A549 (cell line): Measurements from ENCODE around the gene ERGIC1. TPM values are rescaled to one million over a fixed set of nuclear protein-coding genes. Genes with fewer than 3 reads are reported as not detected.

ENCODE experiments used
- ATAC-seq, 2 experiments: fragments of 200-7000 bp in 1 of 2; fragments of >200 bp in 1 of 2; cut with Nextera tagmentation in 1 of 2; cut with Tn5 transposase in 1 of 2; 3 replicates each; pipeline versions ENCODE4 v1.8.0 to v1.9.1; 2018 to 2020; ENCODE audit warnings: mild to moderate bottlenecking in 1 of 2, moderate library complexity in 1 of 2
- CTCF ChIA-PET: fragments of 300-600 bp; sonication (Branson Sonifier 250); formaldehyde crosslinking; extraction: SDS; loops from one replicate; lab custom pipeline; 2021; ENCODE audit warnings: antibody characterized with exemption, inconsistent platforms; lab: Yijun Ruan, JAX
- POLR2A ChIA-PET: fragments of 350-600 bp; formaldehyde crosslinking; extraction: SDS; loops from one replicate; lab custom pipeline; 2021; ENCODE audit warnings: antibody characterized with exemption, inconsistent platforms; lab: Yijun Ruan, JAX
- DNase-seq, 2 experiments: peaks; one replicate each; pipeline versions ENCODE4 v3.0.0 to v3.0.0-alpha.2; 2011 to 2016; ENCODE audit warnings: low read depth in 1 of 2, low spot score in 1 of 2
- FAIRE-seq: peaks from 2 replicates; lab custom pipeline; 2011; peaks lifted over from hg19 to GRCh38; lab: Jason Lieb, UNC
- H3K27ac ChIP-seq, 2 experiments: fragments of >200 bp; sonication (Bioruptor Twin); formaldehyde crosslinking; 3 replicates each; pipeline ENCODE4 v1.5.1; 2016 to 2017
- H3K4me1 ChIP-seq: fragments of >200 bp; sonication (Bioruptor Twin); formaldehyde crosslinking; 3 replicates; pipeline ENCODE4 v1.6.1; 2016
- H3K4me2 ChIP-seq: fragments of >200 bp; sonication (Bioruptor Twin); formaldehyde crosslinking; 3 replicates; pipeline ENCODE4 v1.6.1; 2016
- H3K4me3 ChIP-seq: fragments of >200 bp; sonication (Bioruptor Twin); formaldehyde crosslinking; 3 replicates; pipeline ENCODE4 v1.5.1; 2016
- H3K9me3 ChIP-seq: fragments of >200 bp; sonication (Bioruptor Twin); formaldehyde crosslinking; 3 replicates; pipeline ENCODE4 v1.6.1; 2016
- BHLHE40 ChIP-seq: IDR thresholded peaks from 2 replicates; pipeline ENCODE4 v1.6.1; 2012; ENCODE audit warnings: low read depth, low read length, inconsistent platforms
- CBX2 ChIP-seq: fragments of 200-600 bp; sonication (generic); IDR thresholded peaks from 2 replicates; pipeline ENCODE4 v1.6.1; 2016; ENCODE audit warnings: low read depth, mild to moderate bottlenecking, borderline replicate concordance
- CBX8 ChIP-seq: fragments of 200-600 bp; sonication (generic); IDR thresholded peaks from 2 replicates; pipeline ENCODE4 v1.6.1; 2016
- CHD2 ChIP-seq: fragments of 150-350 bp; IDR thresholded peaks from 2 replicates; pipeline ENCODE4 v1.6.1; 2014; ENCODE audit warnings: low read length; ENCODE audit not compliant: partially characterized antibody
- CTCF ChIP-seq: fragments of >200 bp; sonication (Bioruptor Twin); formaldehyde crosslinking; IDR thresholded peaks from 3 replicates; pipeline ENCODE4 v1.5.1; 2016
- E2F6 ChIP-seq: IDR thresholded peaks from 2 replicates; pipeline ENCODE4 v1.6.1; 2012; ENCODE audit warnings: low read depth, borderline replicate concordance
- EHF ChIP-seq: fragments of 250-450 bp; sonication (Bioruptor Pico); IDR thresholded peaks from 2 replicates; pipeline ENCODE4 v1.5.0; 2020; ENCODE audit warnings: mild to moderate bottlenecking
- EHMT2 ChIP-seq: fragments of 200-600 bp; sonication (generic); IDR thresholded peaks from 2 replicates; pipeline ENCODE4 v1.6.1; 2016; ENCODE audit warnings: antibody characterized with exemption, low read depth, mild to moderate bottlenecking, moderate library complexity
- ELK1 ChIP-seq: fragments of 150-350 bp; IDR thresholded peaks from 2 replicates; pipeline ENCODE4 v1.6.1; 2014; ENCODE audit warnings: low read depth, mild to moderate bottlenecking, low read length
- EP300 ChIP-seq, 2 experiments: fragments of >200 bp; sonication (Bioruptor Twin); formaldehyde crosslinking; IDR thresholded peaks; 2 replicates in 1 of 2; 3 replicates in 1 of 2; pipeline ENCODE4 v1.6.1; 2016 to 2017
- ESRRA ChIP-seq: fragments of 150-350 bp; IDR thresholded peaks from 2 replicates; pipeline ENCODE4 v1.6.1; 2014; ENCODE audit warnings: mild to moderate bottlenecking, low read length, borderline replicate concordance
- FOXS1 ChIP-seq: fragments of 250-450 bp; sonication (Bioruptor Pico); IDR thresholded peaks from 2 replicates; pipeline ENCODE4 v1.5.0; 2020; ENCODE audit warnings: mild to moderate bottlenecking, moderate library complexity
- HDAC2 ChIP-seq: fragments of 200-600 bp; sonication (generic); IDR thresholded peaks from 2 replicates; pipeline ENCODE4 v1.6.1; 2016
- HMGXB4 ChIP-seq: fragments of 250-450 bp; sonication (Bioruptor Pico); IDR thresholded peaks from 2 replicates; pipeline ENCODE4 v1.5.0; 2021; ENCODE audit warnings: mild to moderate bottlenecking, moderate library complexity, borderline replicate concordance
- KDM1A ChIP-seq: fragments of 200-600 bp; sonication (generic); IDR thresholded peaks from 2 replicates; pipeline ENCODE4 v1.6.1; 2016; ENCODE audit warnings: low read depth, mild to moderate bottlenecking
- MAFK ChIP-seq: fragments of 450-650 bp; IDR thresholded peaks from 2 replicates; pipeline ENCODE4 v1.6.1; 2014; ENCODE audit not compliant: partially characterized antibody
- MAZ ChIP-seq: fragments of 150-350 bp; IDR thresholded peaks from 2 replicates; pipeline ENCODE4 v1.6.1; 2014; ENCODE audit warnings: antibody characterized with exemption, low read depth, low read length, borderline replicate concordance
- MYC ChIP-seq: IDR thresholded peaks from 2 replicates; pipeline ENCODE4 v1.6.1; 2012; ENCODE audit warnings: mild to moderate bottlenecking, inconsistent platforms, low read length, improper control_type of control experiment, borderline replicate concordance
- NFE2L2 ChIP-seq: fragments of 150-350 bp; conservative IDR thresholded peaks from 2 replicates; pipeline ENCODE4 v1.6.1; 2014; ENCODE audit warnings: low read length
- PBX3 ChIP-seq: IDR thresholded peaks from 2 replicates; pipeline ENCODE4 v1.6.1; 2012
- POLR2A ChIP-seq: IDR thresholded peaks from 2 replicates; pipeline ENCODE4 v1.6.1; 2012; ENCODE audit warnings: mild to moderate bottlenecking, low read length
- POLR2AphosphoS2 ChIP-seq: conservative IDR thresholded peaks from 2 replicates; pipeline ENCODE4 v1.6.1; 2012; ENCODE audit warnings: low read length, improper control_type of control experiment, inconsistent platforms
- RAD21 ChIP-seq, 2 experiments: fragments of >200 bp in 1 of 2; sonication (Bioruptor Twin) in 1 of 2; formaldehyde crosslinking in 1 of 2; IDR thresholded peaks in 1 of 2; conservative IDR thresholded peaks in 1 of 2; 2 replicates in 1 of 2; 3 replicates in 1 of 2; pipeline ENCODE4 v1.6.1; 2012 to 2018; ENCODE audit warnings: inconsistent platforms in 1 of 2
- RARB ChIP-seq: fragments of 250-450 bp; sonication (Bioruptor Pico); IDR thresholded peaks from 2 replicates; pipeline ENCODE4 v1.8.0; 2021; ENCODE audit warnings: mild to moderate bottlenecking, moderate library complexity
- SMC3 ChIP-seq: fragments of >200 bp; sonication (Bioruptor Twin); formaldehyde crosslinking; IDR thresholded peaks from 3 replicates; pipeline ENCODE4 v1.6.1; 2018; ENCODE audit warnings: inconsistent platforms
- SREBF2 ChIP-seq: fragments of 450-650 bp; IDR thresholded peaks from 2 replicates; pipeline ENCODE4 v1.6.1; 2014; ENCODE audit warnings: mild to moderate bottlenecking, moderate library complexity
- TFCP2L1 ChIP-seq: fragments of 250-450 bp; sonication (Bioruptor Pico); IDR thresholded peaks from 2 replicates; pipeline ENCODE4 v1.5.0; 2021; ENCODE audit warnings: mild to moderate bottlenecking
- USF2 ChIP-seq: fragments of 450-650 bp; IDR thresholded peaks from 2 replicates; pipeline ENCODE4 v1.6.1; 2014; ENCODE audit warnings: antibody characterized with exemption
- ZFP36 ChIP-seq: fragments of 450-650 bp; IDR thresholded peaks from 2 replicates; pipeline ENCODE4 v1.6.1; 2014; ENCODE audit warnings: borderline replicate concordance; ENCODE audit not compliant: partially characterized antibody
- ZSCAN20 ChIP-seq: fragments of 250-450 bp; sonication (Bioruptor Pico); IDR thresholded peaks from 2 replicates; pipeline ENCODE4 v1.8.0; 2022; ENCODE audit warnings: mild to moderate bottlenecking, moderate library complexity
- WGBS: methylation state at CpG from one replicate; pipeline ENCODE4 v1.1.6; 2017; ENCODE audit errors: missing lambda C conversion rate; 5-methylcytosine and 5-hydroxymethylcytosine counted together
- polyA plus RNA-seq, 4 experiments: library from polyadenylated mRNA; depleted of rRNA in 3 of 4; stranded (reverse); fragments of >200 nt; fragmentation: RNase III in 1 of 4; extraction: RNeasy Plus Mini Kit Qiagen cat#74134 plus additional on column Dnase treatment in 1 of 4; gene quantifications; 2 replicates in 3 of 4; 3 replicates in 1 of 4; pipeline ENCODE4 v1.2.3, GENCODE V29; 2011 to 2017

The ERGIC1 gene
- polyA plus RNA-seq, 2 of the 4 experiments (the other 2 are of a cell fraction), result 176 to 304 TPM

- TF ChIP-seq EHF (CRISPR knock-in tag) (no peak), SREBF2 (no peak), TFCP2L1 (CRISPR knock-in tag) (no peak), HMGXB4 (CRISPR knock-in tag) (no peak), E2F6 (no peak), RAD21 (conservative IDR thresholded peaks at IDR 0.05 in 1 of 2, IDR thresholded peaks at IDR 0.05 in 1 of 2) (no peak), PBX3 (no peak), EP300 (IDR thresholded peaks at IDR 0.05) (no peak), MYC (no peak), BHLHE40 (no peak), ELK1 (no peak), ZFP36 (no peak), ESRRA (no peak), CBX8 (no peak), CBX2 (no peak), USF2 (no peak), RARB (CRISPR knock-in tag) (no peak), NFE2L2 (no peak), CHD2 (no peak)
- TF ChIP-seq, all 56 proteins: peak for 0
- no peaks in the 10 kb centered on the region for H3K9me3 ChIP-seq
- no peak for DNase-seq
- ATAC-seq, result no peak
- H3K4me2 ChIP-seq, result no peak overlapping the region
- CTCF ChIA-PET, result interaction anchor here (0.6 to 1.4 kb wide), 4 partner anchors 10 to 51 kb away, joined by 3 to 4 read pairs (median 3); no protein-coding TSS in a partner anchor
- H3K4me1 ChIP-seq, result peaks cover 14% of the 10 kb centered on the region
- FAIRE-seq, result no peak
- WGBS, result 80% methylated on average over 3 of the region's 3 CpGs
- POLR2A ChIA-PET, result no interaction called here
- peak overlapping the region; percentile 1 to 72; a peak in 3 of 6 replicates for H3K27ac ChIP-seq
- H3K4me3 ChIP-seq, result no peak overlapping the region
Measured at GRCh38 chr5:172818081-172818480, 16.0 kb upstream of the ERGIC1 start.

- FAIRE-seq (no peak), DNase-seq (no peak), ATAC-seq (no peak)
- Histone ChIP-seq H3K4me1 (peaks cover 14% of the 10 kb centered on the region), H3K27ac (peak overlapping the region in 1 of 2 experiments; percentile 20; a peak in 1 of 6 replicates), H3K9me3 (peaks cover 4% of the 10 kb centered on the region; the same call in 1 of the 3 replicates), H3K4me2 (no peak overlapping the region), H3K4me3 (no peak overlapping the region)
- ChIA-PET POLR2A (no interaction called here), CTCF (interaction anchor here (0.7 to 1.5 kb wide), 2 partner anchors 10 to 31 kb away, joined by 3 read pairs; no protein-coding TSS in a partner anchor)
- WGBS, result 79% methylated on average over 3 of the region's 3 CpGs
- TF ChIP-seq KDM1A (no peak), POLR2AphosphoS2 (no peak), POLR2A (no peak), SMC3 (no peak), FOXS1 (CRISPR knock-in tag) (no peak), MAZ (no peak), ZSCAN20 (CRISPR knock-in tag) (no peak), HDAC2 (no peak), EHMT2 (no peak), MAFK (no peak), CTCF (no peak), CHD2 (no peak), ZFP36 (no peak), EP300 (IDR thresholded peaks at IDR 0.05) (no peak), HMGXB4 (CRISPR knock-in tag) (no peak)
Measured at GRCh38 chr5:172819569-172819968, 14.5 kb upstream of the ERGIC1 start.
